ENCODE data around the gene OR4D2. TPM values are rescaled to one million over a fixed set of nuclear protein-coding genes. Genes with fewer than 3 reads are reported as not detected.

Gene OR4D2
- total and polyA plus RNA-seq, 2 of the 8 experiments (the other 6 are each of a cell fraction or from before 2014, with no cell fraction given) = not detected

DNA sequence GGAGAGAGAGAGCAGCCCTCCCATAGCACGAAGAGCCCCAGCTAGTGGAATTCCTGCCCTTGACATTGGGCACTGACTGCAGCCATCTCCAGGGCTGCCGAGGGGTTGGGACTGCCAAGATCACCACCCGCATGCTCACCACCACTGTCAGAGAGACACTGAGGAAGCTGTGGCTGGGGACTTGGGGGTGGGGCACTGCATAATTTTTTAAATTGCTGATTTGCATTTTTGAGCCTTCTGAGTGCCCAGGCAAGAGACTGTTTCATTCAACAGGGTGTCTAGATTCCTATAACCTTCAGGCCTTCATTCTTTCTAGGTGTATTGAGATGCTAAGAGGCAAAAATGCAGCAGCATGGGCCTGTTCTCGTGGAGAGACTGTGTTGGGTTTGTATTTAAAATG is 16.7 kb downstream of the OR4D2 start:
- no peak for FAIRE-seq
- CTCF ChIA-PET (ENCODE audit: partially characterized antibody) = interaction anchor here (2.6 kb wide), 1 partner anchor 11 kb away, joined by 10 read pairs; no protein-coding TSS in a partner anchor
- TF ChIP-seq EGR1 (IDR thresholded peaks at IDR 0.05; ENCODE audit: borderline replicate concordance, low read depth, low read length) (no peak), NANOG (IDR thresholded peaks at IDR 0.05; ENCODE audit: insufficient read depth, low read depth, low read length, poor library complexity, severe bottlenecking) (no peak)

More for the DNA sequence above, 16.7 kb downstream of the OR4D2 start:
- H3K9me3 ChIP-seq (ENCODE audit: insufficient read depth in 2 of 2, low read depth in 1 of 2, low read length in 1 of 2) = no peaks in the 10 kb centered on the region
- H3K14ac ChIP-seq (ENCODE audit: insufficient read length) = no peak overlapping the region
- H3K79me1 ChIP-seq (ENCODE audit: low read depth, low read length) = no peaks in the 10 kb centered on the region
- no peak overlapping the region for H2BK12ac ChIP-seq (ENCODE audit: low read depth, low read length)
- no peaks in the 10 kb centered on the region for H4K20me1 ChIP-seq (replicated peaks in 1 of 2; ENCODE audit: control insufficient read depth in 1 of 2, insufficient read depth in 2 of 2, low read length in 2 of 2)
- H2AFZ ChIP-seq (ENCODE audit: low read length) = no peak overlapping the region
- H3K4me3 ChIP-seq (ENCODE audit: extremely low read depth in 1 of 4, insufficient read depth in 2 of 4, low read depth in 3 of 4, low read length in 4 of 4) = no peak overlapping the region
- H4K8ac ChIP-seq (ENCODE audit: extremely low read depth, insufficient read depth, low read length) = no peak overlapping the region
- no peak overlapping the region for H2BK5ac ChIP-seq (ENCODE audit: low read depth, low read length)
- peaks cover 0 to 5% (median 0%) of the 10 kb centered on the region in 4 experiments; a peak in 1 of 7 replicates for H3K4me1 ChIP-seq (replicated peaks in 1 of 4; ENCODE audit: control insufficient read depth in 3 of 4, insufficient read depth in 4 of 4, low read length in 3 of 4)
- H4K5ac ChIP-seq (ENCODE audit: insufficient read length, low read depth, low read length) = no peak overlapping the region
- H3K4me2 ChIP-seq (ENCODE audit: insufficient read depth in 1 of 2, low read depth in 2 of 2, low read length in 2 of 2) = no peak overlapping the region
- H3K9ac ChIP-seq (replicated peaks in 1 of 4; ENCODE audit: extremely low read depth in 1 of 4, low read depth in 3 of 4, low read length in 3 of 4) = no peak overlapping the region
- H3K27me3 ChIP-seq (replicated peaks in 1 of 4; ENCODE audit: control insufficient read depth in 3 of 4, extremely low read depth in 1 of 4, insufficient read depth in 3 of 4, low read length in 3 of 4) = peaks cover 0 to 5% (median 0%) of the 10 kb centered on the region in 4 experiments; a peak in 1 of 7 replicates
- POLR2A ChIA-PET (ENCODE audit: partially characterized antibody) = interaction anchor here (1.2 kb wide), 1 partner anchor 334 kb away, joined by 3 read pairs; the partner anchor contains the start of gene MRPS23
- H2BK120ac ChIP-seq (replicated peaks; ENCODE audit: low read depth, low read length) = no peak overlapping the region
- H3K79me2 ChIP-seq (ENCODE audit: control insufficient read depth in 1 of 2, insufficient read depth in 2 of 2, low read length in 2 of 2) = no peaks in the 10 kb centered on the region
- no peak overlapping the region for H2AK5ac ChIP-seq (ENCODE audit: low read depth, low read length)
- H3K27ac ChIP-seq (ENCODE audit: low read depth, low read length) = no peak overlapping the region
- no peak overlapping the region for H3K18ac ChIP-seq (ENCODE audit: extremely low read depth, low read length)
- no peak overlapping the region for H4K91ac ChIP-seq (replicated peaks; ENCODE audit: insufficient read length, low read length)
- H3K4ac ChIP-seq (replicated peaks; ENCODE audit: insufficient read length, low read depth, low read length) = no peak overlapping the region
- H3K36me3 ChIP-seq (ENCODE audit: control insufficient read depth in 2 of 4, insufficient read depth in 4 of 4, low read length in 3 of 4) = no peaks in the 10 kb centered on the region
- H2BK20ac ChIP-seq (ENCODE audit: low read length) = no peak overlapping the region
- H3K23me2 ChIP-seq (ENCODE audit: low read depth, low read length) = no peaks in the 10 kb centered on the region
- H3K23ac ChIP-seq (ENCODE audit: insufficient read length) = no peak overlapping the region
- WGBS, 2 experiments (ENCODE audit: extremely low coverage in 1 of 2, insufficient coverage in 1 of 2, insufficient read length in 1 of 2, insufficient replicate concordance in 2 of 2, low coverage in 1 of 2, low lambda C conversion rate in 2 of 2, missing lambda C conversion rate in 1 of 2) = 89% methylated on average over 4 of the region's 4 CpGs; no CpG with 5 or more reads in 1 of the 2 experiments
- no peak overlapping the region for H3K56ac ChIP-seq (replicated peaks; ENCODE audit: insufficient read length, low read depth, low read length)
- no peak overlapping the region for H2BK15ac ChIP-seq (ENCODE audit: low read length)
- no peak for DNase-seq (ENCODE audit: low read depth in 1 of 2, low spot score in 2 of 2)
